HPDE6-E6E7 (cell line): ENCODE data around the gene ANKH.

ENCODE experiments used
- DNase-seq: peaks from one replicate; pipeline ENCODE4 v3.0.0; 2011; ENCODE audit warnings: missing footprints; ENCODE audit errors: extremely low spot score

ANKH gene

DNA sequence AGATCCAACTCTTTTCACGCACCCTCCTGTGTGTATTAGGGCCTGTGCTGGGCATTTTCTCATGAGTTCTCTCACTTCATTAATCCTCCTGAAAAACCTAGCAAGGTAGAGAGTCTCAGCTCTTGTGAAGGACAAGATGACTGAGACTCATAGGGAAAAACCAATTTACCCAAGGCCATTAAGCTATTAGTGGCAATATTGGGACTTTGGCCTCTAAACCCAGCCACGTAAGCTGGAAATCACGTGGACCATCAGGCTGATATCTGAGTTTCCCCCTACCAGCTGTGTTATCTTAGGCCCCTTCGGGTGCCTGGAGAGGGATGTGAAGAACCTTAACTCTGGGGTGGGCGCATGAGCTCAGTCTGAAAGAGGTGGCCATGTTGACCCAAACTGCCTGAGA is 80.7 kb downstream of the ANKH start:
- DNase-seq: no peak

- DNase-seq: no peak
These were observed 81.4 kb downstream of the ANKH start for GRCh38 chr5:14790220-14790619.

- DNase-seq: no peak
These were observed 83.6 kb downstream of the ANKH start for GRCh38 chr5:14787801-14788579.

GRCh38 chr5:14783691-14784090 is 87.9 kb downstream of the ANKH start:
- DNase-seq: no peak

- no peak for DNase-seq
These were observed 89.0 kb downstream of the ANKH start for GRCh38 chr5:14782591-14782990.

GRCh38 chr5:14781106-14781505 is 90.5 kb downstream of the ANKH start:
- no peak for DNase-seq

- DNase-seq: peak; percentile 14
These were observed 91.6 kb downstream of the ANKH start for GRCh38 chr5:14779975-14780374.

GRCh38 chr5:14778792-14779070 is 92.8 kb downstream of the ANKH start:
- no peak for DNase-seq

DNA sequence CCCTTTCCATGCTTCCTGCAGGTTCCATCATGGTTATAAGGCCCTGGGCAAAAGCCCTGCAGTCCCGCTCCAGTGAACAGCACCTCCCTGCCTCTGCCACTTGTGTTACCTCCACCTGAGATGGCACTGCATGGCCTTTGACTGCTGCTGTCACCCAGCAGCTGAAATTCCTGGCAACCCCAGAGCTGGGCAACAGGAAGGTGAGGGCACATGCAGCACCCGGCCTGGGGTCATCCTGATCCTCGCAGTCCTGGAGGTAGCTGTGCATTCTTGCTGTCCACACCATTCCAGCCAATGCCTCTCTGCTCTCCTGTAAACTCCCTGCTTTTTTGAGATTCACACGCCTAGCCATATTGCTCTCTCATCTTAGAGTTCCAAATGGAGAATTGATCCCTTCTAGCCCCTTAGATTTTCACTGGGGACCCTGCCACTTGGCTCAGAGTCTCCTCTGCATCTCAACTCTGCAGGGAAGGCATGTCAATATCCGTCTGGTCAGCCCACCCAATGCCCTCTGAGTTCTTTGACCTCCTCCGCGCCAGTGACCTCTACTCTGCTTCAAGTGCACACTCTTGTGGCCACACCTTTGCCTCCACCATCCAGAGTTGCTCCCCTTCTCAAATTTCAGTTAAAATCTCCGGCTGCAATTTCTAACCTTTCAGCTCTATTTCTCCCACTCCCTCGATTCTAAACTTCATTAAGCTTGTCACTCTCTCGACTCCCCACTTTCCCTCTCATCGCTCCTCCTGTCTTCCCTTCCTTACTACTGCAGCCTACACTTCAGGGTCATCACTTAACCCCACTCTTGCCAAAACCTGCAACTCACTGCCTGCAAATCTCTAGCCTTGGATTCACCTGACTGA is 93.4 kb downstream of the ANKH start:
- DNase-seq: no peak

DNA sequence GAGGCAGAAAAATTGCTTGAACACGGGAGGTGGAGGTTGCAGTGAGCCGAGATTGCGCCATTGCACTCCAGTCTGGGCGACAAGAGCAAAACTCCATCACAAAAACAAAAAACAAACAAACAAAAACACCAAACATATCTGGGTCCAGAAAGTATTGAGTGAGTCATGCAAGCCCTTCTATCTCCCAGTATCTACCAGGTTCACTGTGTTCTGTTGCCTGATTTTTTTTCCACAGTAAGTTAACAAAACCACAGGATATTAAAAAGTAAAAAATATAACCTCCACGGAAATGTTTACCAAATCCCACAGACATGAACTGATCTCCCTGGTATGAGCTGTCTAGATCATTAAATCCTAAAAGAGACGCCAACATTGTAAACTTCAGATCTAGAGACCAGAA is 94.4 kb downstream of the ANKH start:
- no peak for DNase-seq

DNA sequence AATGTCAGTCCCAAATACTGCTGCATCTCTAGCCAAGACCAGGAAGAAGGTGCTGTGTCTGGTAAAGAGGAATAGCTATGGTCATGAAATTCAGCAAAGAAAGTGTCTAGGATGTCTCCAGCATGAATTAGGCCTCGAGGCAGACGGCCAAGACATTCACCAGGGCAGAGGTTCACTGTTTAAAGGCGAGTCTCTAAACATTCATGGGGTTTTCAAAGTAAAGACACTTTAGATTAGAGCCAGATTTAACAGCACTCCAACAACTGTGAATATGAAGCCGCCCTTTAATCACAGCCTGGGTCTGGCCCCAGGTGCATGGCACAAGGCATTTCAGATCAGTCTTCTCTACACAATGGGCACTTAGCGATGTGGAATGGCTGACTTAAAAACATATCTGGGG is 95.0 kb downstream of the ANKH start:
- no peak for DNase-seq

GRCh38 chr5:14775857-14776256 is 95.7 kb downstream of the ANKH start:
- peak; percentile 27 for DNase-seq

DNA sequence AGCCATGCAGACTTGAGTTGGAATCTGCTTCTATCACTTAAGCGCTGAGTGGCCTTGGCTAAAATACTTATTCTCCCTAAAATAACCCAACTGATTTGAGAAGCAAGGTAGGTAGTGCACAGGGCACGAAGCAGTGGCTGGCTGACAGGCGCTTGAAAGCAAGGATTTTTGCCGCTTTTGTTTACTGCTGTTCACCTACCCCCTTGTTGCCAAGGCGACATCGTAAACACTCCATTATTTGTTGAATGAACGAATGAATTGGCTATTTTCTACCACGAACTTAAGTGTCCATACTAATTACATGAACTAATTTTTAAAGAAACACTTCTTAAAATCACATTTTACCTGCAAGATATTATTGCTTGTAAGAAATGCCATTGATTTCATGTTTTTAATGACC is 98.0 kb downstream of the ANKH start:
- DNase-seq: no peak

DNA sequence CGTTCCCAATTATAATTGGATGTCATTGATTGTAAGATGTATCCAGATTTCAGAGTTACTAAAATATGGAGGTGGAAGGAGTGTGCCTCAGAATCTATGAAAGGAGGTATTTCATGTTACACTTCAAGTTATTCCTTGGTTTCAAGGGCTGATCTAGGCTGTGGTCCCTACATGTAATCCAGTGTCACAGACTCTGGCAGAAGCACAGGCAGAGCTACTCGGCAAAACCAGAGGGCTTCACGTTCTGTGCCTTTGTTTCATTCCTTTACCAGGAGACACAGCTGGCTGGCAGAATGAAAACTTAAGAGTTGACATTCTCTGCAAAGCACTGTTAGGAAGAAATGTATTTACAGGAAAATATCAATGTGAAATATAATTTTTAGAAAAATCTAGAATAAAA is 99.6 kb downstream of the ANKH start:
- DNase-seq: no peak

- no peak for DNase-seq
These were observed 100.4 kb downstream of the ANKH start for GRCh38 chr5:14771189-14771588.

- DNase-seq: no peak
These were observed 102.8 kb downstream of the ANKH start for GRCh38 chr5:14768508-14769365.

- DNase-seq: peak; percentile 10
These were observed 103.7 kb downstream of the ANKH start for GRCh38 chr5:14767735-14768507.

GRCh38 chr5:14767053-14767452 is 104.5 kb downstream of the ANKH start:
- no peak for DNase-seq

DNA sequence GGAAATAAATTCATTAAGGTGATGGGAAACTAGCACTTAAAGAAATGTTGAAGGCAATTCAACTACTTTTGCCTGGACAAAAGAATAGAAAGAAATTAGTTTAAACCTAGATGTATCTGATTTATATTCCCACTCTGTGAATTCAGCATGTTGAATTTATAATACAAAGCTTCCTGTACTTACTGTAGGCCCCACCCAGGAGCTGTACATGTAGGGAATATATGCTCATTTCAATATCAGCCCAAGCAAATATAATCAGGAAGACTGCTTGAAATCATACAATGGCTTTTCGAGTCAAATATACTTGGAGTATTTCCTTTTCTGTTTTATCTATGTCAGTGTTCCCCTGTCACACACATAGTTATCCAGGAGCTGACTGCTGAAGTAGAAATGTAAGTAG is 105.0 kb downstream of the ANKH start:
- no peak for DNase-seq

GRCh38 chr5:14765587-14765986 is 106.0 kb downstream of the ANKH start:
- no peak for DNase-seq

- DNase-seq: no peak
These were observed 108.9 kb downstream of the ANKH start for GRCh38 chr5:14762549-14763216.
